ENCODE measurements around the gene RTTN.

- TF ChIP-seq CTCF (IDR thresholded peaks at IDR 0.05; ENCODE audit: low read depth, low read length, missing input control) (no peak), JUND (IDR thresholded peaks at IDR 0.05) (no peak), RAD21 (IDR thresholded peaks at IDR 0.05) (no peak), MAX (IDR thresholded peaks at IDR 0.05) (no peak), SP1 (IDR thresholded peaks at IDR 0.05) (no peak), EGR1 (IDR thresholded peaks at IDR 0.05; ENCODE audit: low read depth in 2 of 2) (no peak), GABPA (IDR thresholded peaks at IDR 0.05 in 1 of 2, conservative IDR thresholded peaks at IDR 0.05 in 1 of 2) (no peak), NR2F2 (IDR thresholded peaks at IDR 0.05) (no peak), REST (IDR thresholded peaks at IDR 0.05) (no peak), TAF1 (conservative IDR thresholded peaks at IDR 0.05) (no peak)
- TF ChIP-seq, protein P1, sequence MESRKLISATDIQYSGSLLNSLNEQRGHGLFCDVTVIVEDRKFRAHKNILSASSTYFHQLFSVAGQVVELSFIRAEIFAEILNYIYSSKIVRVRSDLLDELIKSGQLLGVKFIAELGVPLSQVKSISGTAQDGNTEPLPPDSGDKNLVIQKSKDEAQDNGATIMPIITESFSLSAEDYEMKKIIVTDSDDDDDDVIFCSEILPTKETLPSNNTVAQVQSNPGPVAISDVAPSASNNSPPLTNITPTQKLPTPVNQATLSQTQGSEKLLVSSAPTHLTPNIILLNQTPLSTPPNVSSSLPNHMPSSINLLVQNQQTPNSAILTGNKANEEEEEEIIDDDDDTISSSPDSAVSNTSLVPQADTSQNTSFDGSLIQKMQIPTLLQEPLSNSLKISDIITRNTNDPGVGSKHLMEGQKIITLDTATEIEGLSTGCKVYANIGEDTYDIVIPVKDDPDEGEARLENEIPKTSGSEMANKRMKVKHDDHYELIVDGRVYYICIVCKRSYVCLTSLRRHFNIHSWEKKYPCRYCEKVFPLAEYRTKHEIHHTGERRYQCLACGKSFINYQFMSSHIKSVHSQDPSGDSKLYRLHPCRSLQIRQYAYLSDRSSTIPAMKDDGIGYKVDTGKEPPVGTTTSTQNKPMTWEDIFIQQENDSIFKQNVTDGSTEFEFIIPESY (IDR thresholded peaks at IDR 0.05), result no peak
Measured at GRCh38 chr18:70029163-70029562, 176.3 kb downstream of the RTTN start.
